Liver (tissue), 9 donors: ENCODE data around the gene CASR. TPM values are rescaled to one million over a fixed set of nuclear protein-coding genes. Genes with fewer than 3 reads are reported as not detected.

Experiments used
- DNase-seq: peaks from one replicate; pipeline ENCODE4 v3.0.0-alpha.2; 2017; ENCODE audit warnings: low spot score
- H3K27ac ChIP-seq, 2 donors: one replicate each; pipeline ENCODE4 v1.7.0; 2013; ENCODE audit warnings: inconsistent platforms in 2 of 2, low read length in 2 of 2, control low read depth in 1 of 2, low read depth in 1 of 2, mild to moderate bottlenecking in 1 of 2
- H3K27me3 ChIP-seq, 4 donors: one replicate each; pipeline versions ENCODE4 v1.6.1 to v1.7.0; 2013; ENCODE audit warnings: low read length in 3 of 4, inconsistent platforms in 1 of 4, mild to moderate bottlenecking in 1 of 4, moderate library complexity in 1 of 4; ENCODE audit not compliant: control insufficient read depth in 4 of 4, insufficient read depth in 4 of 4
- H3K36me3 ChIP-seq, 4 donors: one replicate each; pipeline versions ENCODE4 v1.6.1 to v1.7.0; 2013; ENCODE audit warnings: low read length in 3 of 4, mild to moderate bottlenecking in 3 of 4, low read depth in 1 of 4, moderate library complexity in 1 of 4; ENCODE audit not compliant: control insufficient read depth in 4 of 4, insufficient read depth in 3 of 4
- H3K4me1 ChIP-seq, 4 donors: one replicate each; pipeline versions ENCODE4 v1.6.1 to v1.7.0; 2013; ENCODE audit warnings: low read length in 3 of 4, mild to moderate bottlenecking in 3 of 4, moderate library complexity in 1 of 4; ENCODE audit not compliant: control insufficient read depth in 4 of 4, insufficient read depth in 4 of 4
- H3K4me3 ChIP-seq, 3 donors: one replicate each; pipeline versions ENCODE4 v1.6.1 to v1.7.0; 2013; ENCODE audit warnings: low read length in 3 of 3, control low read depth in 1 of 3, low read depth in 1 of 3, mild to moderate bottlenecking in 1 of 3
- H3K9ac ChIP-seq, 2 donors: one replicate each; pipeline ENCODE4 v1.7.0; 2013; ENCODE audit warnings: low read length in 2 of 2, mild to moderate bottlenecking in 2 of 2, moderate library complexity in 2 of 2, control low read depth in 1 of 2, low read depth in 1 of 2
- H3K9me3 ChIP-seq, 4 donors: one replicate each; pipeline versions ENCODE4 v1.6.1 to v1.7.0; 2013; ENCODE audit warnings: low read length in 3 of 4; ENCODE audit not compliant: control insufficient read depth in 4 of 4
- HNF4A ChIP-seq, 2 donors: conservative IDR thresholded peaks; 2 replicates each; pipeline ENCODE4 v1.6.1; 2016; ENCODE audit warnings: antibody characterized with exemption in 2 of 2, mild to moderate bottlenecking in 2 of 2
- HNF4G ChIP-seq: IDR thresholded peaks from 2 replicates; pipeline ENCODE4 v1.6.1; 2016; ENCODE audit warnings: antibody characterized with exemption
- JUND ChIP-seq, 2 donors: IDR thresholded peaks; 2 replicates each; pipeline ENCODE4 v1.6.1; 2016; ENCODE audit warnings: antibody characterized with exemption in 2 of 2
- RAD21 ChIP-seq, 2 donors: IDR thresholded peaks; 2 replicates each; pipeline ENCODE4 v1.6.1; 2016; ENCODE audit warnings: antibody characterized with exemption in 2 of 2, mild to moderate bottlenecking in 2 of 2
- RXRA ChIP-seq, 2 donors: IDR thresholded peaks; 2 replicates each; pipeline ENCODE4 v1.6.1; 2017 to 2018; ENCODE audit warnings: antibody characterized with exemption in 2 of 2, mild to moderate bottlenecking in 1 of 2
- TAF1 ChIP-seq: conservative IDR thresholded peaks from 2 replicates; pipeline ENCODE4 v1.6.1; 2016; ENCODE audit warnings: antibody characterized with exemption, mild to moderate bottlenecking
- WGBS: extraction: QIAGEN DNeasy Blood & Tissue Kit; methylation state at CpG from one replicate; pipeline ENCODE4 v1.1.7; 2013; 5-methylcytosine and 5-hydroxymethylcytosine counted together
- polyA plus RNA-seq, 2 donors: library from polyadenylated mRNA; stranded (reverse) in 1 of 2; unstranded in 1 of 2; fragments of 200-250 nt in 1 of 2; fragments of >200 nt in 1 of 2; fragmentation: Nextera tagmentation in 1 of 2; extraction: Ambion mirVana in 1 of 2; gene quantifications; one replicate each; pipeline versions ENCODE4 v1.2.1 to v1.2.3, GENCODE V29; 2013 to 2015
- total RNA-seq, 2 donors: library from RNA; depleted of rRNA; stranded (reverse); fragments of >200 nt; gene quantifications; one replicate each; pipeline ENCODE4 v1.2.3, GENCODE V29; 2014
- TF ChIP-seq, protein P1 (sequence below): IDR thresholded peaks from 2 replicates; pipeline ENCODE4 v1.6.1; 2016; ENCODE audit warnings: antibody characterized with exemption, mild to moderate bottlenecking
- TF ChIP-seq, protein P2 (sequence below): IDR thresholded peaks from 2 replicates; pipeline ENCODE4 v1.6.1; 2016; ENCODE audit warnings: antibody characterized with exemption
- TF ChIP-seq, protein P3 (sequence below): IDR thresholded peaks from 2 replicates; pipeline ENCODE4 v1.6.1; 2016; ENCODE audit warnings: antibody characterized with exemption
- TF ChIP-seq, protein P4 (sequence below): fragments of 150-350 bp; IDR thresholded peaks from 2 replicates; pipeline ENCODE4 v1.5.1; 2017; ENCODE audit warnings: improper control_type of control experiment, low read depth, low read length; ENCODE audit not compliant: missing input control
- TF ChIP-seq, protein P5 (sequence below): IDR thresholded peaks from 2 replicates; pipeline ENCODE4 v1.6.1; 2016; ENCODE audit warnings: antibody characterized with exemption
- donor health status: healthy.
- donor health status: healthy.
- donor health status: healthy.
- donor health status: healthy.
- donor health status: healthy.

The CASR gene
- total and polyA plus RNA-seq, 4 donors, result 0.05 to 0.29 (median 0.14) TPM

DNA sequence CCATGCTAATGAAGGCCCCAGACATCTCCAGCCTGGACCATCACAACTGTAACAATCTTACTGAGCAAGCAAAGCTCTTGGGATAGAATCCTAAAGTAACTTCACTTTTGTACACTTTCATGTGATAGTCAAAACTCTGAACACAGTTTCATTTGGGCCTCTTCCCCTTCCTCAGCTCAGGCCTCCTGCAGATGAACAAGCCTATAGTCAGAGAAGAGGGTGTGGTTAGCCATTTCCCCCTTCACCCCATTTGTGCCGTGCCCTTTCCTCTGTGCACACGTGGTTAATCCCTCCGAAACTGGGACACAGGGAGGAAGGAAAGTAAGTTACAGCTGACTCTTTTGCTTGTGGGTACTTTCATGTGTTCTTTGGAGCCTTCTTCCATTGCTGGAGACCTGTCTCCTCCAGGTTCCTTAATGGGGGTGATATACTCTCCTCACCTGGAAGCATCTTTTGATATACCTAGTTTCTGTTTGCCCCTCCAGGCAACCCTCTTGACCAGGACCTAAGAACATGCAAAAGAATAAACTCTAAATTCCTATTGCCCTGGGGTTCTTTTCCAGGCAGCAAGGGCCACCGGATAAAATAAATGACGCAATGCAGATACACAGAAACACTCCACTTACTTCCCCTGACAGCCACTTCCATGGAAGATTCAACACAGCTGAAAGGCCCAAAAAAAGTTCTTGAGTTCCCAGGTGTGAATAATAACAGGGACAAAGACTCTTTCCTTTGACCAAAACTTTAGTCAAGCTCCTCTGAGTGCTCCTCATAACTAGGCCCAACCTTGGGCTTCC lies 112.0 kb downstream of the CASR start:
- no peak overlapping the region for H3K9ac ChIP-seq
- peaks cover 3 to 17% (median 10%) of the 10 kb centered on the region in 4 donors for H3K4me1 ChIP-seq
- H3K9me3 ChIP-seq, result peaks cover 0 to 2% (median under 1%) of the 10 kb centered on the region in 4 donors
- no peaks in the 10 kb centered on the region for H3K36me3 ChIP-seq
- no peak overlapping the region for H3K4me3 ChIP-seq
- 72% methylated on average over 5 of the region's 5 CpGs for WGBS
- no peak overlapping the region for H3K27ac ChIP-seq
- no peaks in the 10 kb centered on the region for H3K27me3 ChIP-seq
- no peak for DNase-seq
- TF ChIP-seq, protein P1, sequence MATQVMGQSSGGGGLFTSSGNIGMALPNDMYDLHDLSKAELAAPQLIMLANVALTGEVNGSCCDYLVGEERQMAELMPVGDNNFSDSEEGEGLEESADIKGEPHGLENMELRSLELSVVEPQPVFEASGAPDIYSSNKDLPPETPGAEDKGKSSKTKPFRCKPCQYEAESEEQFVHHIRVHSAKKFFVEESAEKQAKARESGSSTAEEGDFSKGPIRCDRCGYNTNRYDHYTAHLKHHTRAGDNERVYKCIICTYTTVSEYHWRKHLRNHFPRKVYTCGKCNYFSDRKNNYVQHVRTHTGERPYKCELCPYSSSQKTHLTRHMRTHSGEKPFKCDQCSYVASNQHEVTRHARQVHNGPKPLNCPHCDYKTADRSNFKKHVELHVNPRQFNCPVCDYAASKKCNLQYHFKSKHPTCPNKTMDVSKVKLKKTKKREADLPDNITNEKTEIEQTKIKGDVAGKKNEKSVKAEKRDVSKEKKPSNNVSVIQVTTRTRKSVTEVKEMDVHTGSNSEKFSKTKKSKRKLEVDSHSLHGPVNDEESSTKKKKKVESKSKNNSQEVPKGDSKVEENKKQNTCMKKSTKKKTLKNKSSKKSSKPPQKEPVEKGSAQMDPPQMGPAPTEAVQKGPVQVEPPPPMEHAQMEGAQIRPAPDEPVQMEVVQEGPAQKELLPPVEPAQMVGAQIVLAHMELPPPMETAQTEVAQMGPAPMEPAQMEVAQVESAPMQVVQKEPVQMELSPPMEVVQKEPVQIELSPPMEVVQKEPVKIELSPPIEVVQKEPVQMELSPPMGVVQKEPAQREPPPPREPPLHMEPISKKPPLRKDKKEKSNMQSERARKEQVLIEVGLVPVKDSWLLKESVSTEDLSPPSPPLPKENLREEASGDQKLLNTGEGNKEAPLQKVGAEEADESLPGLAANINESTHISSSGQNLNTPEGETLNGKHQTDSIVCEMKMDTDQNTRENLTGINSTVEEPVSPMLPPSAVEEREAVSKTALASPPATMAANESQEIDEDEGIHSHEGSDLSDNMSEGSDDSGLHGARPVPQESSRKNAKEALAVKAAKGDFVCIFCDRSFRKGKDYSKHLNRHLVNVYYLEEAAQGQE, result no peak
- TF ChIP-seq RXRA (IDR thresholded peaks at IDR 0.05) (peak in 1 of 2 donors; percentile 5), JUND (IDR thresholded peaks at IDR 0.05) (no peak)

DNA sequence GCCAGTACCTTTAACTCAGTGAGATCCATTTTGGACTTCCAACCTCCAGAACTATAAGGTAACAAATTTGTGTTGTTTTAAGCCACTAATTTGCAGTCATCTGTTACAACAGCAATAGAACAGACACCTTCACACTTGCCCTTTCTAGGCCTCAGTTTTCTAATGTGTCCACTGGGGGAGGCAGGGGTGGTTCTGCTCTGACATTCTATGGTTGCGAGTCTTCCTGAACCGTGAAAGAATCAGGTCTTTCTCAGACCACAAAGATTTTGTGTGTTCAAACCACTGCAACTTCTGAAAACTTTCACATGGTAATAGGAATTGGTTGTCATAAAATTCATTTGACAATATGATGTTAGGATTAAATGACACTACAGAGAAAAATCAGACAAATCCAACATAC lies 114.8 kb downstream of the CASR start:
- Histone ChIP-seq H3K27me3 (no peaks in the 10 kb centered on the region), H3K9me3 (peaks cover 0 to 3% (median 1%) of the 10 kb centered on the region in 4 donors), H3K27ac (no peak overlapping the region), H3K36me3 (no peaks in the 10 kb centered on the region), H3K4me1 (peaks cover 3 to 17% (median 10%) of the 10 kb centered on the region in 4 donors), H3K4me3 (no peak overlapping the region), H3K9ac (no peak overlapping the region)
- DNase-seq, result no peak
- no peak for TF ChIP-seq RAD21 (IDR thresholded peaks at IDR 0.05)
- no peak for TF ChIP-seq HNF4A (conservative IDR thresholded peaks at IDR 0.05)
- TF ChIP-seq, protein P2, sequence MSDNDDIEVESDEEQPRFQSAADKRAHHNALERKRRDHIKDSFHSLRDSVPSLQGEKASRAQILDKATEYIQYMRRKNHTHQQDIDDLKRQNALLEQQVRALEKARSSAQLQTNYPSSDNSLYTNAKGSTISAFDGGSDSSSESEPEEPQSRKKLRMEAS, result no peak
- TF ChIP-seq TAF1, result no peak
- TF ChIP-seq, protein P3, sequence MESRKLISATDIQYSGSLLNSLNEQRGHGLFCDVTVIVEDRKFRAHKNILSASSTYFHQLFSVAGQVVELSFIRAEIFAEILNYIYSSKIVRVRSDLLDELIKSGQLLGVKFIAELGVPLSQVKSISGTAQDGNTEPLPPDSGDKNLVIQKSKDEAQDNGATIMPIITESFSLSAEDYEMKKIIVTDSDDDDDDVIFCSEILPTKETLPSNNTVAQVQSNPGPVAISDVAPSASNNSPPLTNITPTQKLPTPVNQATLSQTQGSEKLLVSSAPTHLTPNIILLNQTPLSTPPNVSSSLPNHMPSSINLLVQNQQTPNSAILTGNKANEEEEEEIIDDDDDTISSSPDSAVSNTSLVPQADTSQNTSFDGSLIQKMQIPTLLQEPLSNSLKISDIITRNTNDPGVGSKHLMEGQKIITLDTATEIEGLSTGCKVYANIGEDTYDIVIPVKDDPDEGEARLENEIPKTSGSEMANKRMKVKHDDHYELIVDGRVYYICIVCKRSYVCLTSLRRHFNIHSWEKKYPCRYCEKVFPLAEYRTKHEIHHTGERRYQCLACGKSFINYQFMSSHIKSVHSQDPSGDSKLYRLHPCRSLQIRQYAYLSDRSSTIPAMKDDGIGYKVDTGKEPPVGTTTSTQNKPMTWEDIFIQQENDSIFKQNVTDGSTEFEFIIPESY, result no peak
- 77% methylated on average over 2 of the region's 2 CpGs for WGBS

DNA sequence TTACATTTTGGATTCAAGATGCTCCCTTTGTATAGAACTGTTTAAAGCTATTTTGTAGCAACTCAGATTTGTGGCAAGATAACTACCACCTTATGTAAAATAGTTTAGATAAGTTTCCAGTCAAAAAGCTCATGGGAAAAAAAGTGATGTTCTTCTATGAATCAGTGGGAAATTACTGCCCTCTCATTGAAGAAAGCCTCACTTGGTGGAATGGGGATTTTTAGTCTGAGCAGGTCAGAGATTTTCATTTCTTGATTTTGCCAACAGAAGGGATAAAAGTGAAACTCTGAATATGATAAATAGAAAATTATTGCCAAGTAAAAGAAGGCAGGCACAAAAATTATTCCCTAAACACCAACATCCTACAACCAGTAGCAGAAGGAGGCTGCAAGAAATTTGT lies 115.7 kb downstream of the CASR start:
- no peak for DNase-seq
- Histone ChIP-seq H3K9ac (no peak overlapping the region), H3K9me3 (peaks cover 0 to 3% (median 1%) of the 10 kb centered on the region in 4 donors), H3K27ac (no peak overlapping the region), H3K4me3 (no peak overlapping the region), H3K4me1 (peaks cover 3 to 14% (median 7%) of the 10 kb centered on the region in 4 donors), H3K36me3 (no peaks in the 10 kb centered on the region), H3K27me3 (no peaks in the 10 kb centered on the region)
- TF ChIP-seq HNF4G, result no peak
- TF ChIP-seq, protein P4, sequence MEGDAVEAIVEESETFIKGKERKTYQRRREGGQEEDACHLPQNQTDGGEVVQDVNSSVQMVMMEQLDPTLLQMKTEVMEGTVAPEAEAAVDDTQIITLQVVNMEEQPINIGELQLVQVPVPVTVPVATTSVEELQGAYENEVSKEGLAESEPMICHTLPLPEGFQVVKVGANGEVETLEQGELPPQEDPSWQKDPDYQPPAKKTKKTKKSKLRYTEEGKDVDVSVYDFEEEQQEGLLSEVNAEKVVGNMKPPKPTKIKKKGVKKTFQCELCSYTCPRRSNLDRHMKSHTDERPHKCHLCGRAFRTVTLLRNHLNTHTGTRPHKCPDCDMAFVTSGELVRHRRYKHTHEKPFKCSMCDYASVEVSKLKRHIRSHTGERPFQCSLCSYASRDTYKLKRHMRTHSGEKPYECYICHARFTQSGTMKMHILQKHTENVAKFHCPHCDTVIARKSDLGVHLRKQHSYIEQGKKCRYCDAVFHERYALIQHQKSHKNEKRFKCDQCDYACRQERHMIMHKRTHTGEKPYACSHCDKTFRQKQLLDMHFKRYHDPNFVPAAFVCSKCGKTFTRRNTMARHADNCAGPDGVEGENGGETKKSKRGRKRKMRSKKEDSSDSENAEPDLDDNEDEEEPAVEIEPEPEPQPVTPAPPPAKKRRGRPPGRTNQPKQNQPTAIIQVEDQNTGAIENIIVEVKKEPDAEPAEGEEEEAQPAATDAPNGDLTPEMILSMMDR, result no peak
- TF ChIP-seq, protein P5, sequence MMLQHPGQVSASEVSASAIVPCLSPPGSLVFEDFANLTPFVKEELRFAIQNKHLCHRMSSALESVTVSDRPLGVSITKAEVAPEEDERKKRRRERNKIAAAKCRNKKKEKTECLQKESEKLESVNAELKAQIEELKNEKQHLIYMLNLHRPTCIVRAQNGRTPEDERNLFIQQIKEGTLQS, result no peak
- TF ChIP-seq, protein P2, result no peak
